B cell (primary cell): ENCODE results near the gene CDKN1B. TPM values are rescaled to one million over a fixed set of nuclear protein-coding genes. Genes with fewer than 3 reads are reported as not detected.

Experiments used
- ATAC-seq: fragments of 200-7000 bp; cut with Tn5 transposase; one replicate; pipeline ENCODE4 v1.10.0; 2021; ENCODE audit warnings: low read depth, mild to moderate bottlenecking, moderate number of reproducible peaks, moderate library complexity
- CTCF ChIA-PET: fragments of 350-600 bp; sonication (Branson Sonifier 250); formaldehyde crosslinking; loops from one replicate; lab custom pipeline; 2021; ENCODE audit warnings: antibody characterized with exemption, inconsistent platforms; lab: Charles Lee
- POLR2A ChIA-PET: fragments of 350-600 bp; sonication (Branson Sonifier 250); formaldehyde crosslinking; loops from one replicate; lab custom pipeline; 2021; ENCODE audit warnings: antibody characterized with exemption; lab: Charles Lee
- DNase-seq: peaks from one replicate; pipeline ENCODE4 v3.0.0; 2013
- H2AFZ ChIP-seq: 2 replicates; pipeline ENCODE4 v1.6.1; 2012; ENCODE audit warnings: mild to moderate bottlenecking, low read depth, low read length; ENCODE audit not compliant: insufficient read depth, poor library complexity, severe bottlenecking
- H3K27ac ChIP-seq, 2 donors: 1 replicate in 1 of 2; 2 replicates in 1 of 2; pipeline ENCODE4 v1.5.1; 2012 to 2013; ENCODE audit warnings: low read length in 2 of 2, mild to moderate bottlenecking in 2 of 2, moderate library complexity in 1 of 2
- H3K27me3 ChIP-seq, 4 experiments: fragments of 200-600 bp in 1 of 4; sonication (generic) in 1 of 4; replicated peaks in 1 of 4; 1 replicate in 2 of 4; 2 replicates in 2 of 4; pipeline versions ENCODE4 v1.6.1 to v1.7.0; 2013 to 2016; ENCODE audit warnings: low read length in 3 of 4, mild to moderate bottlenecking in 2 of 4, mixed read lengths in 1 of 4, moderate library complexity in 1 of 4; ENCODE audit not compliant: insufficient read depth in 4 of 4, control insufficient read depth in 3 of 4; ENCODE audit errors: control extremely low read depth in 1 of 4
- H3K36me3 ChIP-seq, 2 experiments: replicated peaks in 1 of 2; 1 replicate in 1 of 2; 2 replicates in 1 of 2; pipeline versions ENCODE4 v1.6.1 to v1.7.1; 2013; ENCODE audit warnings: low read length in 1 of 2; ENCODE audit not compliant: insufficient read depth in 2 of 2, control insufficient read depth in 1 of 2; ENCODE audit errors: control extremely low read depth in 1 of 2, extremely low read depth in 1 of 2
- H3K4me1 ChIP-seq, 2 donors: fragments of 200-600 bp in 1 of 2; sonication (generic) in 1 of 2; 1 replicate in 1 of 2; 2 replicates in 1 of 2; pipeline versions ENCODE4 v1.5.1 to v1.6.1; 2013 to 2017; ENCODE audit warnings: low read length in 2 of 2; ENCODE audit not compliant: control insufficient read depth in 2 of 2, insufficient read depth in 2 of 2
- H3K4me2 ChIP-seq: replicated peaks from 2 replicates; pipeline ENCODE3; 2012; ENCODE audit warnings: mild to moderate bottlenecking, low read depth, low read length; ENCODE audit not compliant: poor library complexity, severe bottlenecking
- H3K4me3 ChIP-seq, 5 experiments: fragments of 200-600 bp in 1 of 5; sonication (generic) in 1 of 5; 1 replicate in 3 of 5; 2 replicates in 2 of 5; pipeline versions ENCODE4 v1.5.1 to v1.7.0; 2011 to 2016; ENCODE audit warnings: low read length in 4 of 5, mild to moderate bottlenecking in 4 of 5, low read depth in 2 of 5, control low read depth in 1 of 5, moderate library complexity in 1 of 5; ENCODE audit not compliant: insufficient read depth in 1 of 5; ENCODE audit errors: control extremely low read depth in 1 of 5, extremely low read depth in 1 of 5
- H3K79me2 ChIP-seq: fragments of 200-600 bp; sonication (generic); one replicate; pipeline ENCODE4 v1.6.0; 2016; ENCODE audit warnings: low read length; ENCODE audit not compliant: control insufficient read depth, insufficient read depth
- H3K9ac ChIP-seq: fragments of 200-600 bp; sonication (generic); 2 replicates; pipeline ENCODE4 v1.6.1; 2017; ENCODE audit warnings: mild to moderate bottlenecking, low read length, moderate library complexity
- H3K9me3 ChIP-seq, 3 donors: one replicate each; pipeline versions ENCODE4 v1.6.1 to v1.7.1; 2013; ENCODE audit warnings: low read length in 2 of 3; ENCODE audit not compliant: control insufficient read depth in 2 of 3, insufficient read depth in 1 of 3; ENCODE audit errors: control extremely low read depth in 1 of 3
- H4K20me1 ChIP-seq: 2 replicates; pipeline ENCODE4 v1.6.0; 2012; ENCODE audit warnings: mild to moderate bottlenecking, low read length; ENCODE audit not compliant: insufficient read depth, control insufficient read depth, poor library complexity, severe bottlenecking
- H3K27ac Mint-ChIP-seq: one replicate; pipeline ENCODE4 v1.8.0; 2021; ENCODE audit warnings: mixed read lengths
- H3K27me3 Mint-ChIP-seq: one replicate; pipeline ENCODE4 v1.8.0; 2021; ENCODE audit warnings: mixed read lengths
- H3K4me1 Mint-ChIP-seq: one replicate; pipeline ENCODE4 v1.8.0; 2021; ENCODE audit warnings: mixed read lengths
- H3K4me3 Mint-ChIP-seq: one replicate; pipeline ENCODE4 v1.8.0; 2021; ENCODE audit warnings: mixed read lengths
- H3K9me3 Mint-ChIP-seq: one replicate; pipeline ENCODE4 v1.8.0; 2022; ENCODE audit warnings: mixed read lengths; ENCODE audit not compliant: insufficient read depth
- CTCF ChIP-seq: fragments of 200-600 bp; IDR thresholded peaks from one replicate; pipeline ENCODE4 v1.8.0; 2022; ENCODE audit warnings: antibody characterized with exemption, mild to moderate bottlenecking
- EZH2 ChIP-seq: IDR thresholded peaks from 2 replicates; pipeline ENCODE4 v1.6.1; 2012; ENCODE audit warnings: borderline replicate concordance, low read depth, mild to moderate bottlenecking, moderate library complexity, low read length; ENCODE audit not compliant: insufficient read depth, poor library complexity, severe bottlenecking
- WGBS: methylation state at CpG from one replicate; pipeline ENCODE4 v1.1.5; 2013; ENCODE audit warnings: missing lambda C conversion rate; ENCODE audit not compliant: insufficient coverage; 5-methylcytosine and 5-hydroxymethylcytosine counted together
- intact Hi-C: fragments of 100-400 bp; cut with micrococcal nuclease; formaldehyde crosslinking; loops from one replicate; pipeline ENCODE4 v1.10.0; 2022
- polyA plus RNA-seq: library from polyadenylated mRNA; depleted of rRNA; stranded (reverse); fragments of >200 nt; gene quantifications from 2 replicates; pipeline ENCODE4 v1.2.3, GENCODE V29; 2012
- total RNA-seq, 2 donors: library from RNA; stranded (reverse); fragments of 120-200 nt in 1 of 2; gene quantifications; 1 replicate in 1 of 2; 2 replicates in 1 of 2; pipeline versions ENCODE4 v1.2.3 to v1.2.4, GENCODE V29; 2013 to 2022

Gene CDKN1B
- total and polyA plus RNA-seq, 2 donors (not counting 1 experiment from before 2014, with no cell fraction given) = 77.4 to 149 TPM

- Histone ChIP-seq H4K20me1 (peaks cover 5% of the 10 kb centered on the region), H3K4me1 (peaks cover 6 to 14% of the 10 kb centered on the region in 2 donors), H3K27me3 (no peaks in the 10 kb centered on the region), H3K36me3 (peaks cover 0 to 9% of the 10 kb centered on the region in 2 experiments), H3K4me3 (no peak overlapping the region), H3K4me2 (no peak overlapping the region), H3K9ac (no peak overlapping the region), H3K27ac (peak overlapping the region in 1 of 2 donors; percentile 63), H3K9me3 (no peaks in the 10 kb centered on the region), H2AFZ (no peak overlapping the region), H3K79me2 (peaks cover 37% of the 10 kb centered on the region)
- no peaks in the 10 kb centered on the region for H3K27me3 Mint-ChIP-seq
- 100% methylated on average over 2 of the region's 2 CpGs for WGBS
- H3K27ac Mint-ChIP-seq = no peak overlapping the region
- CTCF ChIA-PET = interaction anchor here (1.8 to 6.2 kb wide), 6 partner anchors 12 to 359 kb away, joined by 6 to 168 read pairs (median 50); no protein-coding TSS in a partner anchor
- no peaks in the 10 kb centered on the region for H3K9me3 Mint-ChIP-seq
- no peak for TF ChIP-seq EZH2
- TF ChIP-seq CTCF = no peak
- ATAC-seq = no peak
- POLR2A ChIA-PET = interaction anchor here (0.6 to 0.9 kb wide), 2 partner anchors 17 to 69 kb away, joined by 3 to 4 read pairs; no protein-coding TSS in a partner anchor
- H3K4me3 Mint-ChIP-seq = no peak overlapping the region
- DNase-seq = no peak
- peaks cover 15% of the 10 kb centered on the region for H3K4me1 Mint-ChIP-seq
- intact Hi-C loops = no loop called here
Measured at GRCh38 chr12:12734054-12734453, 16.9 kb downstream of the CDKN1B start.

- Mint-ChIP-seq H3K4me3 (no peak overlapping the region), H3K27me3 (no peaks in the 10 kb centered on the region), H3K27ac (no peak overlapping the region), H3K9me3 (no peaks in the 10 kb centered on the region), H3K4me1 (peaks cover 14% of the 10 kb centered on the region)
- Histone ChIP-seq H2AFZ (no peak overlapping the region), H4K20me1 (peaks cover 5% of the 10 kb centered on the region), H3K4me3 (no peak overlapping the region), H3K27ac (peak overlapping the region in 1 of 2 donors; percentile 63), H3K27me3 (no peaks in the 10 kb centered on the region), H3K79me2 (peaks cover 40% of the 10 kb centered on the region), H3K4me2 (no peak overlapping the region), H3K4me1 (peaks cover 6 to 14% of the 10 kb centered on the region in 2 donors), H3K9me3 (no peaks in the 10 kb centered on the region), H3K36me3 (peaks cover 0 to 9% of the 10 kb centered on the region in 2 experiments), H3K9ac (no peak overlapping the region)
- CTCF ChIA-PET = interaction anchor here (1.1 to 6.2 kb wide), 10 partner anchors 12 to 376 kb away, joined by 3 to 168 read pairs (median 23); partner anchors contain the start of gene BORCS5
- TF ChIP-seq CTCF (no peak), EZH2 (no peak)
- intact Hi-C loops = no loop called here
- DNase-seq (no peak), ATAC-seq (no peak)
- WGBS = 81% methylated on average over 5 of the region's 8 CpGs
- POLR2A ChIA-PET = interaction anchor here (0.6 to 3.6 kb wide), 3 partner anchors 10 to 69 kb away, joined by 3 to 57 read pairs (median 4); no protein-coding TSS in a partner anchor
Measured at GRCh38 chr12:12734561-12735071, 17.4 kb downstream of the CDKN1B start.
